ENCODE data around the gene PAXIP1. TPM values are rescaled to one million over a fixed set of nuclear protein-coding genes. Genes with fewer than 3 reads are reported as not detected.

PAXIP1 gene
- total RNA-seq, 1 experiment from 2014 or later, result 18.8 TPM

GRCh38 chr7:154929006-154929726 is 73.8 kb downstream of the PAXIP1 start:
- intact Hi-C loops (cut with micrococcal nuclease; ENCODE audit: unreplicated experiment), result loop anchor here (2.0 to 5.0 kb wide), 4 partner anchors 143 to 810 kb away; partner anchors contain the start of genes HTR5A and RBM33
- Histone ChIP-seq H4K20me1 (ENCODE audit: insufficient read depth) (no peaks in the 10 kb centered on the region), H3K9me3 (ENCODE audit: insufficient read depth, low read depth) (peaks cover 14% of the 10 kb centered on the region), H3K27me3 (ENCODE audit: insufficient read depth, low read depth) (peaks cover 16% of the 10 kb centered on the region), H3K4me3 (peak overlapping the region; percentile 63), H3K79me2 (ENCODE audit: low read depth) (no peaks in the 10 kb centered on the region), H3K4me1 (replicated peaks; ENCODE audit: insufficient read depth) (peaks cover 7% of the 10 kb centered on the region; the same call in 1 of the 2 replicates), H3K9me2 (ENCODE audit: insufficient read depth) (no peaks in the 10 kb centered on the region), H3K36me3 (ENCODE audit: low read depth) (no peaks in the 10 kb centered on the region), H3K27ac (peak overlapping the region; percentile 36), H3F3A (ENCODE audit: insufficient read depth, low read depth) (peaks cover 12% of the 10 kb centered on the region; the same call in 1 of the 2 replicates), H3K4me2 (peak overlapping the region; percentile 90), H2AFZ (peak overlapping the region; percentile 92)
- TF ChIP-seq CTCF (conservative IDR thresholded peaks at IDR 0.05) (no peak), EZH2 (IDR thresholded peaks at IDR 0.05; ENCODE audit: low read depth) (no peak)
- CTCF ChIA-PET, result interaction anchor here (0.5 to 0.6 kb wide), 2 partner anchors 368 to 1928 kb away, joined by 3 read pairs; partner anchors contain the start of gene INSIG1
- POLR2A ChIA-PET (ENCODE audit: unreplicated experiment), result interaction anchor here (0.5 kb wide), 1 partner anchor 74 kb away, joined by 3 read pairs; no protein-coding TSS in a partner anchor
- DNase-seq, result no peak
- no TSS peak for BruUV-seq (replicated peaks)

- TF ChIP-seq CTCF (conservative IDR thresholded peaks at IDR 0.05) (no peak), EZH2 (IDR thresholded peaks at IDR 0.05; ENCODE audit: low read depth) (no peak)
- peak; percentile 50 to 96 for DNase-seq
- Histone ChIP-seq H3K4me2 (peak overlapping the region; percentile 90), H3F3A (ENCODE audit: insufficient read depth, low read depth) (peaks cover 12% of the 10 kb centered on the region; the same call in 1 of the 2 replicates), H4K20me1 (ENCODE audit: insufficient read depth) (no peaks in the 10 kb centered on the region), H2AFZ (peak overlapping the region; percentile 92), H3K27me3 (ENCODE audit: insufficient read depth, low read depth) (peaks cover 24% of the 10 kb centered on the region), H3K36me3 (ENCODE audit: low read depth) (no peaks in the 10 kb centered on the region), H3K79me2 (ENCODE audit: low read depth) (no peaks in the 10 kb centered on the region), H3K9me2 (ENCODE audit: insufficient read depth) (no peaks in the 10 kb centered on the region), H3K4me3 (peak overlapping the region; percentile 63), H3K4me1 (replicated peaks; ENCODE audit: insufficient read depth) (peaks cover 7% of the 10 kb centered on the region; the same call in 1 of the 2 replicates), H3K9me3 (ENCODE audit: insufficient read depth, low read depth) (peaks cover 6% of the 10 kb centered on the region; the same call in 1 of the 2 replicates), H3K27ac (peak overlapping the region; percentile 36)
- intact Hi-C loops (cut with micrococcal nuclease; ENCODE audit: unreplicated experiment), result loop anchor here (2.0 to 5.0 kb wide), 4 partner anchors 144 to 810 kb away; partner anchors contain the start of genes HTR5A and RBM33
- ChIA-PET POLR2A (ENCODE audit: unreplicated experiment) (interaction anchor here (0.5 kb wide), 1 partner anchor 75 kb away, joined by 3 read pairs; no protein-coding TSS in a partner anchor), CTCF (interaction anchor here (0.6 to 1.6 kb wide), 4 partner anchors 56 to 838 kb away, joined by 3 to 5 read pairs (median 4); partner anchors contain the start of gene INSIG1)
- BruUV-seq (replicated peaks), result no TSS peak
Observed at GRCh38 chr7:154928136-154929005, 74.6 kb downstream of the PAXIP1 start.
